H1 (cell line): ENCODE results near the gene DPEP2NB. TPM values are rescaled to one million over a fixed set of nuclear protein-coding genes. Genes with fewer than 3 reads are reported as not detected.

Experiments used
- BCL11A ChIP-seq, 2 experiments: IDR thresholded peaks; one replicate each; pipeline ENCODE4 v1.6.1; 2011; ENCODE audit warnings: low read depth in 2 of 2, low read length in 2 of 2, mild to moderate bottlenecking in 2 of 2
- CEBPB ChIP-seq: IDR thresholded peaks from 2 replicates; pipeline ENCODE4 v1.6.1; 2012; ENCODE audit warnings: low read depth, low read length
- RAD21 ChIP-seq, 2 experiments: IDR thresholded peaks in 1 of 2; conservative IDR thresholded peaks in 1 of 2; 2 replicates each; pipeline ENCODE4 v1.6.1; 2011; ENCODE audit warnings: low read depth in 2 of 2, low read length in 2 of 2, improper control_type of control experiment in 1 of 2, inconsistent platforms in 1 of 2, mild to moderate bottlenecking in 1 of 2, moderate library complexity in 1 of 2
- polyA plus RNA-seq, 7 experiments: library from polyadenylated mRNA; depleted of rRNA in 3 of 7; stranded (reverse) in 5 of 7; unstranded in 2 of 7; fragments of >200 nt in 5 of 7; fragments of 200-250 nt in 2 of 7; gene quantifications; 1 replicate in 5 of 7; 2 replicates in 1 of 7; 4 replicates in 1 of 7; pipeline versions ENCODE4 v1.2.1 to v1.2.3, GENCODE V29; 2011 to 2013; ENCODE audit warnings: missing spikeins in 2 of 7, mixed read lengths in 2 of 7
- total RNA-seq: library from RNA; stranded (reverse); fragmentation: NEBNext Ultra II Directional; extraction: Animal tissue kit (Norgen Biotek cat#: 25700); gene quantifications from 2 replicates; pipeline ENCODE4 v1.2.1, GENCODE V29; 2021

The DPEP2NB gene
- total and polyA plus RNA-seq, 2 of the 8 experiments (the other 6 are each of a cell fraction or from before 2014, with no cell fraction given): not detected

GRCh38 chr16:68062910-68063393 is 47.2 kb upstream of the DPEP2NB start (continued):
- TF ChIP-seq RAD21 (IDR thresholded peaks at IDR 0.05 in 1 of 2, conservative IDR thresholded peaks at IDR 0.05 in 1 of 2; ENCODE audit: low read depth in 2 of 2, low read length in 2 of 2): no peak
- no peak for TF ChIP-seq CEBPB
- TF ChIP-seq BCL11A (IDR thresholded peaks at IDR 0.05; ENCODE audit: low read depth in 2 of 2, low read length in 2 of 2): no peak
